Sigmoid colon (tissue), 7 donors: ENCODE results near the gene FBXL15. TPM values are rescaled to one million over a fixed set of nuclear protein-coding genes. Genes with fewer than 3 reads are reported as not detected.
A peak's percentile ranks its signal among the peaks of the same experiment; 100 is the strongest.

Source experiments
- DNase-seq: peaks from one replicate; pipeline ENCODE4 v3.0.0-alpha.2; 2019
- H3K27ac ChIP-seq, 4 donors: fragments of 200-600 bp; sonication (generic); one replicate each; pipeline ENCODE4 v1.5.1; 2016 to 2019; ENCODE audit warnings: mild to moderate bottlenecking in 1 of 4
- H3K27me3 ChIP-seq, 3 donors: fragments of 200-600 bp; sonication (generic); one replicate each; pipeline ENCODE4 v1.5.1; 2019; ENCODE audit warnings: mild to moderate bottlenecking in 1 of 3
- H3K36me3 ChIP-seq, 4 donors: fragments of 200-600 bp; sonication (generic); one replicate each; pipeline ENCODE4 v1.5.1; 2016 to 2019
- H3K4me1 ChIP-seq, 4 donors: fragments of 200-600 bp; sonication (generic); one replicate each; pipeline ENCODE4 v1.5.1; 2017 to 2019
- H3K4me3 ChIP-seq, 4 donors: fragments of 200-600 bp; sonication (generic); one replicate each; pipeline ENCODE4 v1.5.1; 2017 to 2019; ENCODE audit warnings: mild to moderate bottlenecking in 2 of 4, moderate library complexity in 1 of 4
- H3K9me3 ChIP-seq, 4 donors: fragments of 200-600 bp in 3 of 4; sonication (generic) in 3 of 4; one replicate each; pipeline versions ENCODE4 v1.5.1 to v1.6.1; 2013 to 2019
- CTCF ChIP-seq, 4 experiments: fragments of 450-650 bp in 3 of 4; fragments of 200-600 bp in 1 of 4; IDR thresholded peaks; one replicate each; pipeline ENCODE4 v1.5.1; 2016 to 2019; ENCODE audit warnings: antibody characterized with exemption in 4 of 4, mild to moderate bottlenecking in 3 of 4, moderate library complexity in 2 of 4
- EP300 ChIP-seq, 4 donors: sonication (generic); formaldehyde crosslinking; IDR thresholded peaks; one replicate each; pipeline ENCODE4 v1.6.1; 2017; ENCODE audit warnings: antibody characterized with exemption in 4 of 4
- POLR2A ChIP-seq, 2 donors: fragments of 450-650 bp; IDR thresholded peaks; one replicate each; pipeline ENCODE4 v1.6.1; 2016; ENCODE audit warnings: antibody characterized with exemption in 2 of 2, mild to moderate bottlenecking in 2 of 2, moderate library complexity in 2 of 2
- POLR2AphosphoS5 ChIP-seq, 4 donors: sonication (generic); formaldehyde crosslinking; IDR thresholded peaks; one replicate each; pipeline ENCODE4 v1.6.1; 2017; ENCODE audit warnings: antibody characterized with exemption in 4 of 4
- WGBS, 2 donors: extraction: QIAGEN DNeasy Blood & Tissue Kit; methylation state at CpG; one replicate each; pipeline ENCODE4 v1.1.7; 2013; 5-methylcytosine and 5-hydroxymethylcytosine counted together
- intact Hi-C: fragments of 100-400 bp; cut with DNase I; formaldehyde crosslinking; loops from one replicate; pipeline ENCODE4 v1.15.1; 2023
- polyA plus RNA-seq, 3 donors: library from polyadenylated mRNA; stranded (reverse); fragments of 200-250 nt; gene quantifications; one replicate each; pipeline ENCODE4 v1.2.3, GENCODE V29; 2013
- total RNA-seq, 4 donors: library from RNA; depleted of rRNA; stranded (reverse); fragments of >200 nt; gene quantifications; one replicate each; pipeline ENCODE4 v1.1.0, GENCODE V29; 2016
- donor health status: healthy with polysubstance abuse.
- donor health status: Bipolar disorder and iron deficiency.
- donor health status: healthy.

FBXL15 gene
- total and polyA plus RNA-seq, 7 donors = 19.0 to 51.3 (median 30.7) TPM

GRCh38 chr10:102396730-102397151 is 23.9 kb upstream of the FBXL15 start:
- peak overlapping the region; percentile 97 to 99 (median 98) for H3K27ac ChIP-seq
- TF ChIP-seq POLR2A (IDR thresholded peaks at IDR 0.05) (no peak), CTCF (IDR thresholded peaks at IDR 0.05) (no peak), POLR2AphosphoS5 (IDR thresholded peaks at IDR 0.05) (peak in 2 of 4 donors; percentile 11 to 34), EP300 (IDR thresholded peaks at IDR 0.05) (no peak)
- peaks cover 15 to 34% (median 26%) of the 10 kb centered on the region in 4 donors for H3K36me3 ChIP-seq
- no peaks in the 10 kb centered on the region for H3K9me3 ChIP-seq
- H3K27me3 ChIP-seq = no peaks in the 10 kb centered on the region
- 92% methylated on average over 12 of the region's 12 CpGs for WGBS, 2 donors
- DNase-seq = no peak
- intact Hi-C loops = loop anchor here (1.0 to 10.0 kb wide), 2 partner anchors 11 to 248 kb away; partner anchors contain the start of gene TRIM8
- peak overlapping the region; percentile 61 to 76 (median 68) for H3K4me3 ChIP-seq
- peaks cover 0 to 72% (median 64%) of the 10 kb centered on the region in 4 donors for H3K4me1 ChIP-seq

GRCh38 chr10:102397222-102398171 is 23.1 kb upstream of the FBXL15 start:
- intact Hi-C loops = loop anchor here (10.0 kb wide), 1 partner anchor 247 kb away; the partner anchor contains the start of gene TRIM8
- DNase-seq = no peak
- Histone ChIP-seq H3K27me3 (no peaks in the 10 kb centered on the region), H3K36me3 (peaks cover 22 to 42% (median 32%) of the 10 kb centered on the region in 4 donors), H3K9me3 (no peaks in the 10 kb centered on the region), H3K4me1 (peaks cover 0 to 79% (median 72%) of the 10 kb centered on the region in 4 donors), H3K27ac (peak overlapping the region; percentile 97 to 99 (median 98)), H3K4me3 (peak overlapping the region; percentile 61 to 76 (median 68))
- TF ChIP-seq POLR2AphosphoS5 (IDR thresholded peaks at IDR 0.05) (peak in 1 of 4 donors; percentile 15), POLR2A (IDR thresholded peaks at IDR 0.05) (no peak)
- WGBS, 2 donors = 92 to 94% methylated on average over 14 of the region's 14 CpGs

- TF ChIP-seq CTCF (IDR thresholded peaks at IDR 0.05) = no peak
- peak; percentile 5 to 41 (median 22) for TF ChIP-seq POLR2AphosphoS5 (IDR thresholded peaks at IDR 0.05)
- no peak for TF ChIP-seq POLR2A (IDR thresholded peaks at IDR 0.05)
- Histone ChIP-seq H3K27me3 (no peaks in the 10 kb centered on the region), H3K27ac (peak overlapping the region; percentile 95 to 99 (median 98)), H3K36me3 (peaks cover 28 to 51% (median 40%) of the 10 kb centered on the region in 4 donors), H3K9me3 (no peaks in the 10 kb centered on the region), H3K4me3 (peak overlapping the region; percentile 40 to 59 (median 51)), H3K4me1 (peaks cover 0 to 87% (median 79%) of the 10 kb centered on the region in 4 donors)
- DNase-seq = no peak
- intact Hi-C loops = loop anchor here (10.0 kb wide), 1 partner anchor 246 kb away; the partner anchor contains the start of gene TRIM8
- 85 to 90% methylated on average over 21 of the region's 21 CpGs for WGBS, 2 donors
Observed at GRCh38 chr10:102398172-102399020, 22.2 kb upstream of the FBXL15 start.

- Histone ChIP-seq H3K27ac (peak overlapping the region; percentile 95 to 99 (median 98)), H3K9me3 (no peaks in the 10 kb centered on the region), H3K36me3 (peaks cover 34 to 59% (median 44%) of the 10 kb centered on the region in 4 donors), H3K27me3 (no peaks in the 10 kb centered on the region), H3K4me1 (peaks cover 0 to 89% (median 81%) of the 10 kb centered on the region in 4 donors), H3K4me3 (peak overlapping the region; percentile 40 to 59 (median 51))
- peak; percentile 95 for DNase-seq
- WGBS, 2 donors = 3 to 4% methylated on average over 72 of the region's 72 CpGs
- peak; percentile 90 to 95 (median 91) for TF ChIP-seq CTCF (IDR thresholded peaks at IDR 0.05)
- TF ChIP-seq POLR2AphosphoS5 (IDR thresholded peaks at IDR 0.05) = peak; percentile 90 to 94 (median 94)
- TF ChIP-seq EP300 (IDR thresholded peaks at IDR 0.05) = peak in 1 of 4 donors; percentile 6
- peak; percentile 37 to 45 for TF ChIP-seq POLR2A (IDR thresholded peaks at IDR 0.05)
- intact Hi-C loops = loop anchor here (10.0 kb wide), 1 partner anchor 245 kb away; the partner anchor contains the start of gene TRIM8
Observed at GRCh38 chr10:102399217-102400021, 21.2 kb upstream of the FBXL15 start.
